NCI-H460 (cell line): Measurements from ENCODE around the gene ALDH3A2. TPM values are rescaled to one million over a fixed set of nuclear protein-coding genes. Genes with fewer than 3 reads are reported as not detected.

ENCODE experiments used
- DNase-seq: peaks from one replicate; pipeline ENCODE4 v3.0.0-alpha.2; 2016; ENCODE audit warnings: low read depth; ENCODE audit errors: extremely low read depth
- polyA plus RNA-seq: library from polyadenylated mRNA; depleted of rRNA; stranded (reverse); fragments of >200 nt; gene quantifications from 2 replicates; pipeline ENCODE4 v1.2.3, GENCODE V29; 2014; cell fraction: nucleus; rRNA removed
- total RNA-seq: library from RNA; depleted of rRNA; stranded (reverse); fragments of >200 nt; shearing (Covaris generic); gene quantifications from 2 replicates; pipeline ENCODE4 v1.2.3, GENCODE V29; 2014; rRNA removed

The ALDH3A2 gene
- total RNA-seq, result 186 and 191 TPM in 2 replicates
- polyA plus RNA-seq, result 165 and 299 TPM in 2 replicates

DNA sequence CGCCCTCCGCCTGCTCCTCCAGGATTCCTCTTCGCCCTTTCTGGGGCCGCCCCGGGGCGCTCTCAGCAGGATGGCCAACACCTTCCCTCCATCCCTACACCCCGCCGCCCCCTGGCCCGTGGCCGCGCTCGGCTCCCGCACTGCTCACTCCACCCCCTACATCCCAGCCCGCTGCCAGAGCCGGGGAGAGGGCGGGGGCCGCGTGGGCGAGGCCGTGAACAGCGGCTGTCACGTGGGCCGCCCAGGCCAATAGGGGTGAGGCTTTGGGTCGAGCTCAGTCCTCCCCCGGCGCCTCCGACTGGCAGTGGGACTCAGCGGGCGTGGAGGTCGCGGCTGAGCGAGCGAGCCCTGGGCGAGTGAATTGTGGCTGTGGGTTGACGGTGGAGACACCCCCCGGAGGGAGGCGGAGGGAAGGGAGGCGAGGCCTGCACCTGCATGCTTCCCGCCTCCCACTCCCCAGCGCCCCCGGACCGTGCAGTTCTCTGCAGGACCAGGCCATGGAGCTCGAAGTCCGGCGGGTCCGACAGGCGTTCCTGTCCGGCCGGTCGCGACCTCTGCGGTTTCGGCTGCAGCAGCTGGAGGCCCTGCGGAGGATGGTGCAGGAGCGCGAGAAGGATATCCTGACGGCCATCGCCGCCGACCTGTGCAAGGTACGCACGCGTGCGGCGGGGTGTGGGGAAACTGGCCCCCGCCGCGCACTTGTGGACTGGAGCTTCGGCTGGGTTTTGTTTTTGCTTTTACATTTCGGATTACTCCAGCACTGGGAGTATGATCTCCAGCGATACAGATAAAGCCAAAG lies at the start of gene ALDH3A2:
TSS of gene ALDH3A2 (plus strand) at position 277 of the 799 bp plus-strand sequence. CDS start at position 498, 221 bp downstream.
- peak; percentile 94 for DNase-seq

DNA sequence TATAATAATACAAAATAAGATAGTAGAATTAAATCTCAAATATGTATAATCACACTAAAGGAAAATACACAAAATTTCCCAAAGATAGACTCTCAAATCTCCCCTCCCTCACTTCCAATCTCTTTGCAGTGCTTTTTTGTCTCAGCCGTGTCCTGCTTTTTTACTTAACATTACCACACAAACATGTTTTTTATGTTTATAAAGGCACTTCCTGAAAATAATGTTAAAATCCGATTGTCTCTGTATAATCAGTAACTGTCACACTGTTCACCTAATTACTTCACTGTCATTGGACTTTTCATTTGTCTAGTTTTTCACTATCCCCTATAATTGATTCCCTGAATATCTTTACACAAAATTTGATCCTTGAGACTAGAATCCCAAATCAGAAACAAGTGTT lies 38.2 kb upstream of the ALDH3A2 start:
- DNase-seq, result no peak

DNA sequence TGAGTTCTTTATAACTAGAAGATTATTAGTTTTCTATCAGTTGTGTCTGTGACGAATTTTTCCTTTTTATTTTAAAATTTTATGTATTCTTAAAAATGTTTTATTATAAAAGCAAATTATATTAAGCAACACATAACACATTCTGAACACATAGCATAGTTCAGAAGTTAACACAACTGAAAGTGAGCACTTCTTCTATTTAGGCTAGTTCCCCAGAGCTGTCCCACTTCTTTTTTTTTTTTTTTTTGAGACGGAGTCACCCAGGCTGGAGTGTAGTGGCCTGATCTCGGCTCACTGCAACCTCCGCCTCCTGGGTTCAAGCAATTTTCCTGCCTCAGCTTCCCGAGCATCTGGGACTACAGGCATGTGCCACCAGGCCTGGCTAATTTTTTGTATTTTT lies 37.7 kb upstream of the ALDH3A2 start:
- DNase-seq, result no peak

DNA sequence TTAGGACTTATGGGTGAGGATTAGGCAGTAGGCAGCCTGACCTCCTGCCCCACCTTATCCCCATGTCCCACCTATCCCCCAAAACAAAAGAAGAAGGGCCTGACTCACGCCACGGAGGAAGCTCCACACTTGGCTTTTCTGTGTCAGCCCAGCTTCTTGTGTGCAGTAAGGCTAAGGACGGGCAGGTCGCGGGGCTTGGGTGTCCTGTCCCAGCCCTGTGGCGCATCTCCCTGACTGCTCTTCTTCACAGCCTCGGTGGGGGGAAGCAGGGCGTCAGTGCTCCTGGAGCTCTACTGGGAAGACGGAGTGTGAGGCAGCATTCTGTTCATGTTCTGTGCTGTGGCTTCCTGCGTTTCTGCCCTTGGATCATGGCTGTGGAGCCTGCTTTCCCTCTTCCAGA lies 34.6 kb upstream of the ALDH3A2 start:
- DNase-seq, result no peak

DNA sequence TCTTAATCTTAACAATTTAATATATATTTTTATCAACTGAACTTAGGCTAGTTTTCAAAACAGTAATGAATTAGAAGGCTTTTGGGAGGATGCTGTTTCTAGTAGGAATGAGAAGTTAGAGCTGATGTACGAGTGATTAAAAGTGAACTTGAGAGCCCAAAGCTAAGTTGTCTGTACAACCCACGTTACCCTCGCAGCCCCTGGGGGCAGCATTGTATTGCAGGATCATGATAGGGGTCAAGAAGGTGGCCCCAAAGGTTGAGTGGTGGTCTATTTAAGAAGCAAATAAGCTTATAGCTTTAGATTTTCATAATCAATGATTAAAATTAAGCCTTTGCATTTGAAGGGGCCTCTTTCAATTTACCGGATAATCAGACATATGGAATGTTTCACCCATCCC lies 33.7 kb upstream of the ALDH3A2 start:
- DNase-seq, result no peak

DNA sequence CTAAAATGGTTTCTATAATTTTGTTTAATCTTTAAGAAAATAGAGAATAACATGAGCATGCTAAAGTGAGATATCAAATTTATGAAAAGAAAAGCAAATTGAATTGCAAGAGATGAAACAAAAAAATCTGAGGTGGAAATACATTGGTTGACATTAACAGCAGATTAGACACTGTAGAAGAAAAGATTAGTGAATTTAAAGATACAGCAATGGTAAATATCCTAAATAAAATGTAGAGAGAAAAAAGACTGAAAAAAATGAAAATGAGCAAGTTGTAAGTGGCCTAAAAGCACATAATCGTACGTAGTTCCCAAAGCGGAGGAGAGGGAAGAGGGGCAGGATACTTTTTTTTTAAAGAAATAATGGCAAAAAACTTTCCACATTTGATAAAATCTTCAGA lies 30.5 kb upstream of the ALDH3A2 start:
- no peak for DNase-seq

DNA sequence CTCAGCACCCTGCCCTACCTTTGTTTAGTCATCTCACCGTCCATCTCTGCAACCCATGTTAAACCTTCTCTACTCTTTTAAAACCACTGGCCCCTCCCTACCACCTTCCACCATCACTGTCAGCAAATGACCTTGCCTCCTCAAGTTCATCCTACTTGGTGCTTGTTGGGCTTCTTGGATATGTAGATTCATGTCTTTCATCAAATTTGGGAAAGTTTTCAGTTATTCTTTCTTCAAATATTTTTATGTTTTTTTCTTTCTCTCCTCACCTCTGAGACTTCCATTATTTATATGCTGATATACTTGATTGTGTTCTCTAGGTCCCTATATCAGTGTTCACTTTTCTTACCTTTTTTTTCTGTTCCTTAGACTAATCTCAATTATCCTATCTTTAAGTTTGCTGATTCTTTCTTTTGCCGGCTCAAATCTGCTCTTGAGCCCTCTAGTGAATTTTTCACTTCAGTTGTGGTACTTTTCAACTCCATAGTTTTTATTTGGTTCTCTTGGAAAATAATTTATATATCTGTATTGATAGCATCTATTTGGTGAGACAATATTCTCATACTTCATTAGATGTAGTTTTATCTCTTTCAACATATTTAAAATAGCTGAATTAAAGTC lies 28.7 kb upstream of the ALDH3A2 start:
- DNase-seq, result no peak

DNA sequence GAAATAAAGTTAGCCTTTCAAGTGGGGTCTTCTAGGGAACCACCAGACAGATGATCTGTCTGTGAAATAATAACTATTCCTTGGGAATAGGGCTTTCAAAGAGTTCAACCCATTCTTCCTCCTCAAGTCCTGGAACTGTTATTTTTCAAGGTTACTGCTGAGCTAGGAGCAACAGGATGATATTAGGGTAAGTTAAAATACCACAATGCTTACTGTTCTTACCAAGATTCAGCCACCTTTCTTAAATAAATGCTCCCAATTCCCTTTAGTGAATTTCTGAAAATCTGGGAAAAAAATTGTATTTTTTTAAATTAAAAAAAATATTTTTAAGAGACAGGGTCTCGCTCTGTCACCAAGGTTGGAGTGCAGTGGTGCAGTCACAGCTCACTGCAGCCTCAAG lies 26.9 kb upstream of the ALDH3A2 start:
- no peak for DNase-seq

DNA sequence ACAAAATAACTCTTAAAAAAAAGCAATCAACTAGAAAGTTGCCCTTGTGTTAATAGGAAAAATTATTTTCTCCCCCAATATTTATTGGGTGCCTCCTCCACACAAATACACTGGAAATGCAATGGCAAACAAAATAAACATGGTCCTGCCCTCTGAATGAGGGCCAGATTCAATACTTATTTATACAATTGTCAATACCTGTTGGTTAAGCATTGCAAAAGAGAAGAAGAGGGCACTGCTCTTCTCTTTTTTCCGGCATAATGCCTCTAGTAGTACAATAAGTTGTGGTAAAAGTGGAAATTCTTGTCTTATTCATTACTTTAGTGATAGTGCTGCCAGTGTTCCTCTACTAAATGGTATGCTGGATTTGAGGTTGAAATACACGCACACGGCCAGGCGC lies 22.5 kb upstream of the ALDH3A2 start:
- no peak for DNase-seq

DNA sequence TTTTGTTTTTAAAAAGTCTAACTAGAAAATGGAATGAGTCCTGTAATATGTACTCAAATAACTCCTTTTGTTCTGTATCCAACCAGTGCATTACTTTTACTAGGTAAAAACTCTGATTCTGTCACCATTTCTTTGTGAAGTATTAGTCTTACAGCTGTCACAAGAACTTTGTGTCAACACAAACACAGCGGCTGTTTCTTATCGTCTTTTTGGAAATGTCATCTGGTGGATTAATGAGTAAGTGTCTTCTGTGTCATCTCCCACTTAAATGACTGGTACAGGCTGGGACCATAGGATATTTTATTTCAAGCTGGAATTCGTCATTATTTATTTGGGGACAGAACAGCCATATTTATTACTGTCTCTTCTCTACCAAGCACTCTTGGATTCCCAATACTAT lies 19.1 kb upstream of the ALDH3A2 start:
- no peak for DNase-seq

DNA sequence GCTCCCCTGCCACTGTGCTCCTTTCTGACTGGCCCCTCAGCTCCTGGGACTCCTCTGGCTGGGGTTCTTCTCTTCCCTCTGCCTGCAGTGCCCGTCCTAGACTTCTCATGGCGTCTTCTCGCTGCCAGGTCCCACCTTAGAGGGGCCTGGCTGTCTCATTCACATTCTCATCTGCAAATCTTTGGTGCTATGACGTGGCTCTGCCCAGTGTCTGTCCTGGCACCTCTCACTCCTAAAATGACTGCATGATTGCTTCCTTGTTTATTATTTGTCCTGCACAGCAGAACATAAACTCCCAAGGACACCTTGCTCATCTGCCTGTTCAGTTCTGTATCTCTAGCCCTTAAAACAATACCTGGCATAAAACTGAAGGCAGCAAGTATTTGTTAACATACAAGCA lies 18.5 kb upstream of the ALDH3A2 start:
- no peak for DNase-seq

DNA sequence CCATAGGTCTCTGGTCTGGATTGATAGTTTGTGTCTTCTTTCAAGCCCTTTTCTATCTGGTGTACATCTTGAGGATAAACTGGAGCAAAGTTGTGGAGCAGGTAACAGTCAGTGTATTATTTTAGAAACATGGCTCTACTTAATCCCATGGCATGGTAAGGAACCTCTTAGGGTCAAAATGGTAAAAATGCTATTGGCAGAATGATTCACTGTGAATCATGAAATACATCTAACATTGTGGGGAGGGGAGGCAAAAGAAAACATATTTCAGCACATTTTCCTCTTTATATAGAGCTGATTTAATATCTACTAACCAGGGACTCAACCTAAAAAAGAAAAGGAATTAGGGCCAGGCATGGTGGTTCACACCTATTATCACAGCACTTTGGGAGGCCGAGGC lies 17.9 kb upstream of the ALDH3A2 start:
- DNase-seq, result no peak

DNA sequence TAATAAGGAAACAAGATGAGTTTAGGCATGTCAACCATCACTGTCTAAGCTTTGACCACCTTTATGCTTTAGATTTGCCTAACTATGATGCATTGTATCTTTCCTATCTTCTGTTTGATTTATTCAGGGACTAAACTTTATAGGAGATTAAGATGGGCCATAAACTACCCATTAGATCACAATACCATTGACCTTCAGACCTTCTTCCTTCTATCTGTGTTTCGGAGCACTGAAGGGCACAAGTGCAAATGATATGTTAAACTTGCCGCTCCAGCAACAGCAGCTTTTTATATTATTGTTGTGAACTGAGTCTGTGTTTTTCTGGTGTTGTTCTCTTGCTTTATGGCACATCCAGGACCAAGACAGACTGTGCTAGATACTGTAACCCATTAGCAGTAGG lies 16.6 kb upstream of the ALDH3A2 start:
- no peak for DNase-seq

DNA sequence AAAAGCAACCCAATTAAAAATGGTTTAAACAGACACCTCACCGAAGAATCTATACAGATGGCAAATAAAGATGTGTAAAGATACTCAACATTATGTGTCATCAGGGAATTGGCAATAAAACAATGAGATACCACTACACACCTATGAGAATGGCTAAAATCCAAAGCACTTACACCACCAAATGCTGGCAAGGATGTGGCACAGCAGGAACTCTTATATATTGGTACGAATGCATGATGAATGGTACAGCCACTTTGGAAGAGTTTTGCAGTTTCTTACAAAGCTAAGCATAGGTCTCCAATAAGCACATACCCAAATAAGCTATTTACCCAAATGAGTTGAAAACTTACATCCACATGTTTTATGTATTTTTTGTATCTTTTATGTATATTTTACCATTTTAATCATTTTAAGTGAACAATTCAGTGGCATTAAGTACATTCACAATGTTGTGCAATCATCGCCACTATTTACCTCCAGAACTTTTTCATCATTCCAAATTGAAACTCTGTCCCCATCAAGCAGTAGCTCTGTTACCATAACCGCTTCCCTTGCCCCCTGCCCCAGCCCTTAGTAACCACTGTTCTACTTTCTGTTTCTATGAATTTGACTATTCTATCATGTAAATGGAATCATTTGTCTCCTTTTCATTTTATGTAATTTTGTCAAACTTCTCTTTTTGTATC lies 6.7 kb upstream of the ALDH3A2 start:
- DNase-seq, result no peak

DNA sequence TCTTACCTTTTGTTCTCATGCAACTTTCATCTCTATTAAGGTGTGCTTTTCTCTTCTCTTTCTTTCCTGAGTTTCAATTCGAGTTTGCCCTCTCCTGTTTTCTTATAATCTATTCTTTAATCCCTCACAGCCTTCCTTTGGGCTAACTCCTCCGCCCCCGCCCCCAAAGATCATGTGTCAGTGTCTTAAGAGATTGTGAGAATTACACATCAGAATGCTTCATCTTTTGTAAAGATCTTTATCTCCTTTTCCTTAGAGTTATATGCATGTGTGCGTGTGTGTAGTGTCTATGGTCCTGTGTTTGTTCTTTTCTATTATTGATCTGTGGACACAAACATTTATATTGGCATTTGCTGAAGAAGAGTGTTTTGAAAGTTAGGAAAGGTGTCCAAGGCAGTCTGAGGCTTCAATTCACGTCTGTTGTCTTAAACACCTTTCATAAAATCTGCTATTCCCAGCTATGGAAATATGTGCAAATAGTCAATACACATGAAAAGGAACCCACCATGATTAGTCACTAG lies 6.1 kb upstream of the ALDH3A2 start:
- DNase-seq, result no peak

DNA sequence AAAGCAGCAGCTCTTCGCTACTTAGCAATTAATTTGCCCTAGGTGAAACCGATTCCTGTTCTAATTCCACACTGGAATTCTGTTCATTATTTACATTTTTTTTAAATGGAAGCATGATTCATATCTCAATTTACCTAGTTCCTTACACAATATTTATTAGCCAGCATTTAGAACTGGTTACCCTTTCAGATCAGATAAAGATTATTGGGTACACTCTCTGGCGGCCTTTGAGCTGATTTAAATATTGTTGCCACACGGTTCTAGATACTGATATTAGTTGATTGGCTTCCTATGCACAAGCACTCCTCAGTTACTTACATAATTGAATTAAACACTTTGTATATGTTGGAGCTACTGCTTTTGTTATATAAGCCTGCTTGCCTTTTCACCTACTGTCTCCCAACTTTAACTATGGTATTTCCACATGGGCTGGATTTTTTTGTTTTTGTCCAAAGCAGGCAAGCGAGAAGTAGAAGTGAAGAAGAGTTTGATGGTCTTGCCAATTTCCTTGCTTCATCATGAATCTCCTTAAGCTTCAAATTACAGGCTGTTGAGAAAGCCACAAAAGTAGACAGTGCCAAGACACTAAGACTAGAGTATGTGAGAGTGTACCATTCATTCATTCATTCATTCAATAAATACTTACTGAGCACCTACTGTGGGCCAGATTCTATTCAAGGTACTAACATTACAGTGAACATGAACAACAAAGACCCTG lies 3.9 kb upstream of the ALDH3A2 start:
- DNase-seq, result no peak

DNA sequence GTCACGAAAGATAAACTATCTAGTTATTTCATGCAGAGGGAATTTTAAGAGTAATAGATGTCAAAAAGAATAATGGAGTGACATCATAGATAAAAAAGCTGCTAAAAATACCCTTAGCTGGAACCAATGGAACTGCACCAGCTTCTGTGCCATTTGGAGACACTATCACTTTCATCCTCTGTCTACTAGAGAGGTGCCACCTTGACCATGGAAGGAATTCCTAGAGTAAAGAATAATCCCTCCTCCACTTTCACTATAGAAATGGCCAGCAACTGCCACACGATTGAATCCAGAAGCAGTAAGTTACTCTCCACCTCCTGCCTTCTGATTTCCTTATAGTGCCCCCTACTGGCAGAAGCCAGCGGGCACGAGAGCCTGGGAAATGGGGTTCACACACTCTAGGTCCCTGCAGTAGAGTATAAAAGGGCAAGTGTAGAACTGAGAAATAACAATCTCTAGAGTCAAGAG lies 2.8 kb upstream of the ALDH3A2 start:
- no peak for DNase-seq

DNA sequence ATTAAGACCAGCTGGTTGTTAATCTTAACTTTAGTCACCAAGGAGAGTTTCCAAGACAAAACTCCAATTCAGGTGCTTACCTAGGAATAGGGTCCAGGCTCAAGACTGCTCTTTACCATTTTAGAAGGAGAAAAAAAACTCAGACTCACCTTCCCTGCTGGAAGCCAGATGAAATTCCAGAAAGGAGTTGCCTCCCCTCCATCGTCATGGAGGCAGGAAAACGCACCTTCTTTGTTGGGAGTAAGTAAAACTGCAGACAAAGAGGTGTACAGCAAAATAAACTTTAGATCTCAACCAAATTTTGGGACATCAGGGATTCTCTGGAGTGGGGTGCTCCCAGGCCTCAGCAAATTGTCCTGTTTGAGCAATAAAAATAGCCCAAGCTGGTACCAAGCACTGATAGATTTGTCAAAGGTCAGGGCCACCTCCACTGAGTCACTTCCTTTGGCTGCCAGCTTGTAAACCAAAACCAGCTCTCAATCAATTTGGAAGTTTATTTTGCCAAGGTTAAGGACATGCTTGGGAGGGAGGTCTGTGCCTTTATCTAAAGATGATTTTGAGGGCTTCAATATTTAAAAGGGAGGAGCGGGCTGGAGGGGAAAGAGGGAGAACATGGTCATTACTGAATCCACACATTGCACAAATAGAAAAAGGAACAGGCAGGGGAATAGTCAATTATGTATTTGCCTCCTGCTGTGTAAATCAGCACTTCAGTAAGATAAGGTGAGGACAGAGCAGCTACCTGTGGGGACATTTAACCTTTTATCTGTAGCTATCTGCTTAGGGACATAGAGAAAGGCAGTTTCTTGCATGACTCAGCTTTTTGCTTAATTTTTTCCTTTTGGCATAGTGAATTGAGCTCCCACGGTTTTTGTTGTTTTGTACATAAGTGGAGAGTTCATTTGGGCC lies 1.5 kb upstream of the ALDH3A2 start:
- peak; percentile 40 for DNase-seq

DNA sequence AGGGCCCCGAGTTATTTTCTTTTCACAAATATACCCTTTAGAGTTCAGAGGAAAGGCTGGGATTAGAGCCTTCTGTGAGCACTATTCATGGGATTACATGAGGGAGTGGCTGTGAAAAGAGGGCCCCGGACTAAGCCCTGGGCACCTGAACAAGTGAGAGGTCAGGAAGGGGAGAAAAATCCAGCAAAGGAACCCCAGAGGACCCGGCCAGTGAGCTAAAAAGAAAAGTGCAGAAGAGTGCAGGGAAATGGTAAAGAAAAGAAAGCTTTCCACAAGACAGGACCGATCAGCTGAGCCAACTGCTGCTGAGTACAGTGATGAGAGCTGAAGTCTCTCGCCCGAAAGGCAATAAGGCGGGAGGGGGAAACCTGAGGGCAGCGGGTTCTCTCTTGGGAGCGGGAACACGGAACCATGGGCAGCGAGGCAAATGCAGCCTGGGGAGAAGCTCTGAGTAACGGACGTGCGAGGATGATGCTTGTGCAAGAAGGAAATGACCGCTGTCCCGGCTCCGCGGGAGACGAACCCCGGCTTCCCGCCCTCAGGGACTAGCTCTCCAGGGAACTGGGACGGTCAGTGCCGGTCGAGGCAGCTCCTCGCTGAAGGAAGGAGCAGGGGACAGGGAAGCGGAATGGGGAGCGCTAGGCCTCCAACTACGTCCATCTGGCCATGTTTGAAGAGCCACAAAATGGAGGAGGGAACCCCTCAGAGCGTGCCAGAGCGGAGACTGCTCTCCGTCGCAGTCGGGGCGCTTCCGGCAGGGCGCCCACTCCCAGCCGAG lies 665 bp upstream of the ALDH3A2 start:
- peak; percentile 70 for DNase-seq
